GM21360 (cell line): ENCODE data around the gene CADPS.

Source experiments
- ATAC-seq: cut with Tn5 transposase; IDR thresholded peaks from one replicate; pipeline ENCODE4 v1.9.1; 2021; ENCODE audit warnings: mild to moderate bottlenecking, moderate library complexity; ENCODE audit not compliant: unreplicated experiment

The CADPS gene

DNA sequence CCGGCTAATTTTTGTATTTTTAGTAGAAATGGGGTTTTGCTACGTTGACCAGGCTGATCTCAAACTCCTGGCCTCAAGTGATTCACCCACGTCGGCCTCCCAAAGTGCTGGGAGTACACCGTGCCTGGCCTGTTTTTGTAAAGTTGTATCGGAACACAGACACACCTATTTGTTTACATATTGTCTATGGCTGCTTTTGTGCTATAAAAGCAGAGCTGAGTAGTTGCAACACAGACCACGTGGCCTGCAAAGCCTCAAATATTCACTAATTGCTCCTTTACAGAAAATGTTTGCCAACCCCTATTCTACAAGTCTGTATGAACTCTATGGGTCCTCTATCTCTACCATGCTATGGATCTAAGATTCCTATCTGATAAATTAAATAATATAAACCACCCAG is 175.5 kb downstream of the CADPS start:
- no peak for ATAC-seq

DNA sequence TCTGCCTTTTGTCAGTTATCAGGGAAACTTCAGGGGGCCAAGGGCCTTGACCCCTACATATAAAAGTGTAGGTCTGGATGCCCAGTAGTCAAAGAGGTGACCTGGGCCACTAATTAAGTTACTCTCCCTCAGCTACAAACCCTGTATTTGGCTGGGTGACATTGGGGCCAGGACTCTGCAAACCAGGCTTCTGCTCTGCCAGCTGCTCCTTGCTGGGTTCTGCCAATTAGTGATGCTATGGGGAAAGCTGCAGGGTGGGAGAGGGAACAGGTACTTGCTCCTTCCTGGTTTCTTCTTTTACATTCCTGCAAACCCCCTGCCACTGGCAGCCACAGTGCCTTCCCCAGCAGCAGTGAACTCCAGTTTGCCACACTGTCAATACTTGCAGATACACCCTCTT is 179.2 kb downstream of the CADPS start:
- no peak for ATAC-seq

DNA sequence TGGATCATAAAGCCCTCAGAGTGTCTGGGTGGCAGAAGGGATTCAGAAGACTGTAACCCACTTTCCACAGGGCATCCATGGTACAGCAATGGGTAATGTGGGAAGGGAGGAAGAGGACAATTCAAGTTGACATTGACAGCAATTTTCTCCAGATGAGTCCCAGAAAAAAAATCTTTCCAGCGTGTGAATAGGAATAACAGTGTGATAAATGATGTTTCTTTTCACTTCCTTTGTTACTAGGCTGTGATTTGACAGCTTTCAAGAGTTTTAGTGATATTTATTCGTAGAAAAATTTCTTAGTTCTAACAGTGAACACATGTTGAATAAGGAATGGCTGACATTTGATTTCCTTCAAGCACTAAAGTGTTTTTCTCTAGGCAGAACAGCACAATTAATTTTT is 186.4 kb downstream of the CADPS start:
- ATAC-seq: no peak

DNA sequence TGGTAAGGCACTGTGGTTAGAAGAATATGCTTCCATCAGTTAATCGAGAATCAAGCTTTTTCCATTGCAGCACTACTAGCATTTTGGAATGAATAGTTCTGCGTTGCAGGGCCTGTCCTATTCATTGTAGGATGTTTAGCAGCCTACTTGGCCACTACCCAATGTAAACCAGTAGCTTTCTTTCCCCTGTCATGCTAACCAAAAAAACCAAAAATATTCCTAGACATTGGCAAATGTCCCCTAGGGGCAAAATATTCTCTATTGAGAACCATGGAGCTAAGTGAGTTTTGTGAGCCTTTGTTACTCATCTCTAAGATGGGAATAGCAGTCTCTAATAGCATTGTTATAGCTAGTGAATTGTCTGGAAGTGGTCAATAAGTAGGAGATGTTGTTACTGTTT is 187.2 kb downstream of the CADPS start:
- ATAC-seq: no peak

DNA sequence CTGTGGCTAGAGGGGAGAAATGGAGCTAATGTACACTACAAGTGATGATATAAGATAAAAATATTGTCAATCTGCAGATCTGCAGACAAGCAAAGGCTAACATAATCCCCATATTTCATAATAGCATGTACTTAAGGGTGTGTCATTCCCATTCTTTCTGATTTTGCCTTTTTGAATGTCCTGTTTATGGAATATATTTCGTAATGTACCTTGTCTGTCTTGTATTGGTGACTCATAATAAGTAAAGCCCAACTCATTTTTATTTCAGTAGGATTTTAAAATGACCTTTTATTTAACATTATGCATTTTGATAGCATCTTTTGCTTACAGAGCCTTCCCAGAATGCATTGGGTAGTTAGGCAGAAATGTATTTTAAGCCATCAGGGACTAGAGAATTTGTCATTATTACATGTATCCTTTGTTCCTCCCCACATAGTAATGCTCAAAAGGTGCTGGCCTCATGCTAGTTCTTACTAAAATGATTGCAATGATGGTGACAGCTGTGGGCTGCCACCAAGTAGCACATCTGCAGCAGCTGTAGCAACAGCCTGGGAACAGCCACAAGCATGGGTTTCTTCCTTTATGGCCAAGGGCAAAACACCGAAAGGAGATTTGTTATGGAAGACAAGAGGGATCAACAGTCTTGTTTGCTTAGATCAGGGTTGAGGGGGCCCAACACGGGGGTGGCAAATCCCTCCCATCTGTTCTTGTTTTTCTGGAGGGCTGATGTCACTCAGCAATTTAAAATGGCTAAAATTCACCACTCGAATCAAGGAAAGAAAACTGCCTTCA is 188.5 kb downstream of the CADPS start:
- ATAC-seq: no peak

DNA sequence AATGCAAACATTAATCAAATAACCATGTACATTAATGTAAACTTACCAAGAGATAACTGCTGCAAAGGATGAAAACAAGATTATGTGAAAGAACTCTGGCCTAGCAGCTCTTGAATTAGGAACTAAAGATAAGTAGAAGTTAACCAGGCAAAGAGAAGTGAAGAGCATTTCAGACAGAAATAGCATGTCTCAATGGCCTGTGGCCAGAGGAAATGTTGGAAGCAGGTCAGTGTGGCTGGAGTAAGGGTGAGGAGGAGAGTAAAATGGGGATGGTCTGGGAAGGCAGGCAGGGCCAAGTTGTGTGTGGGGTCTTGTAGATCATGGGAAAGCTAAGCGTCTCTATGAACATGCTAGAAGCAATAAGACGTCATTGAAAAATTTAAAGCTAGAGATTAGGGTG is 192.4 kb downstream of the CADPS start:
- ATAC-seq: no peak

DNA sequence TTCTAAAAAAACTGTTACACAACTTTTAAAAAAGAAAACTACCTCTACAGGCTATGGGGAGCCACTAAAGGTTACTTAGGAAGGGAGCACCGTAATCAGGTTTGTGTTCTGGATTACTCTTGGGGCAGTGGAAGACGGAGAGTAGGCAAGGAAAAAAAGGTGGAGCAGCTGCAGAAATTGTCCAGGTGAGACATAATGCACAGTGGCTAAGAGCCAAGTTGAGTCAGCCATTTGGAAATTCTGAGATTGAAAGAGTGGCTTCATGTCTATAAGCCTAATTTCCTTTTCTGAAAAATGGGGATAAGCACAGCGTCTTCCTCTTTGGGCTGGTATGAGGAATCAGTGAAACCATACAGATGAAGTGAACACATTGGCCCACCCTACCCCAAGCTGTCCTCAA is 195.2 kb downstream of the CADPS start:
- ATAC-seq: no peak

DNA sequence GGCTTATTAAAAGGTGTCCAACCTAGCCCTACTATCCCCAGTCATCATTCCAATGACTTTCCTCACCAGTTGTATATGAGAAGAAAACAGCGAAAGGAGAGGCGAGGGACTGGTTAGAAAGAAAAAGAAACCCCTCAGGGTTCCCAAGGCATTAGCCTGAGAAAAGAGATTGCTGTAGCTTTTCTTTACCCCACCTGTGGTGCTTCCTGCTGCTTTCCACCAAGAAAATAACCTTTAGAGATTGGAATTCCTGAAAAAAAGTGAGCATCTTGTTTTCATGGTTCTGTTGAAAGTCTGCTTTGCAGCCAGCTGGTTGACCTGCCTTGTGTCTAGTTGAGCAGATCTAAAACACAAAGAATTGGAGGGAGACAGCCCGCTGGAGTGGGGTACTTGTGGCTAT is 196.4 kb downstream of the CADPS start:
- ATAC-seq: no peak

DNA sequence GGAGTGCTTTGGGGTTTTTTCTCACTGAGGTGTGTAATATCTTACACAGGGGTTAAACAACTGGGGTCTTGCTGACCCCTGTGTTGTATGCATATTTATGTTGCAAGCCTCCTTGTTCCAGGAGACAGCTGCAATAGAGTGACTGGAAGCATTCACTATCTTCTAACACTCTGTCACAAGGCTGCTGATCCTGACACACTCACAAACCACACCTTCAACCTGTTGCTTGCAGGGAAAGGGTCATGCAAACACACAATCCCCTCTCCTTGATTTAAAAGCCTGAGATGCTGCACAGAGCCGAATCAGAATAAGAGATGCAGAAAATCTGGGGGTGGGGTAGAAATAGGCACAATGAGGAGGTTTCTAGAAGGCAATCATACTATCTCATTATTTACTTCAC is 197.3 kb downstream of the CADPS start:
- no peak for ATAC-seq

DNA sequence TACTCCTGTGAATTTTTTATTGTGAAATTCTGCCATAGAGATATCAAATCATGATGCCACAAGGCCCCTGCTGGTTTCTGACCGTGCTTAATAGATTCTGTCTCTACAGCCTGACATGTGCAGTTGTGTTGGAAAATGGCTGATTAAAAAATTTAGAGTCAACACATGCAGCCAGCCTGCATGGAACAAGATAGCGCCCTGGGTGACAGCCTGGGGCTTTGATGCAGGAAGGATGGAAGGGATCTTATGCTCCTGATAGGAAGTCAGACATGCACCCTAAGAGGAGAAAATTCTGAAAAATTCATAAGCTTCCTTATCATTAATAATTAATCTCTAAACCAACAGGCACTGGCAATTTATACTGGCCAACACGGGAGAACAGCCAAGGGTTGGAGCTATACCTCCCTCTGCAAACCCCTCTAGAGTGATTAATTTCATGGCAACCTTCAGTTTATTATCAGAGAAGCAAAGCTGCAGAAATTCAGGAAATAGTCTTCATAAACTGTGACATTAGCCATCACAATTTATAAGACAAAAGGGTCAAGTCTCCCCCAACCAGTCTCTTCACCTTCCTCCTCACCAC is 198.4 kb downstream of the CADPS start:
- ATAC-seq: no peak

DNA sequence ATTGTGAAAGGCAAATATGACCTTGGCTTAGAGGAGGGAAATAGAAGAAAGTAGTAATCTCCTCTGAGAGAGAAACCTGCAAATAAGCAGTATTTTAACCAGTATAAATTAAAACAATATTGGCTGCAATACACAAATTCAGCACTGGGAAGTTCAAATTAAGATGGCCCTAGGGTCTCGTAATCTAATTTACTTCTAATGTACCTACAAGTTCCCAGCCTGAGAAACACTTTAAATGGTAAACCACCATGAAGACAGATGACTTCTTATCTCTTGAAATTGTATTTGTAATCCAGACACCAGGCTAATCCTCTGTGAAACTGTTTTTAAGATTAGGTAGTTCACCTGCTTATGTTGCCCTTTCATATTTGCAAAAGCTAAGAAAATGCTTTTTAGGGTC is 199.7 kb downstream of the CADPS start:
- ATAC-seq: no peak

DNA sequence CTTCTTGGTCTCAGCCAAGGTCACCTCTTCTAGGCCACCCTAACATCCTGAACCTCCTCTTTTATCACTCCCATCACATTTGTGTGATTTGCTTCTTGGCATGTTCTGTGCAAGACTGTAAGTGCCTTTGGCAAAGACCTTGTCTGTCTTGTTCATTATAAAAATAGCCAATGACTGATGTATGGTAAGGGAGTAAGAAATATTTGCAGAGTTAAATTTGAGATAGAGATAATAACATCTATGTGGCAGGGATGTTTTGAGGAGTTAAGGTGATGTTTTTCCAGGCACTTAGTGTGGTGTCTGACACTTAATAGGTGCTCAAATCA is 202.3 kb downstream of the CADPS start:
- no peak for ATAC-seq

DNA sequence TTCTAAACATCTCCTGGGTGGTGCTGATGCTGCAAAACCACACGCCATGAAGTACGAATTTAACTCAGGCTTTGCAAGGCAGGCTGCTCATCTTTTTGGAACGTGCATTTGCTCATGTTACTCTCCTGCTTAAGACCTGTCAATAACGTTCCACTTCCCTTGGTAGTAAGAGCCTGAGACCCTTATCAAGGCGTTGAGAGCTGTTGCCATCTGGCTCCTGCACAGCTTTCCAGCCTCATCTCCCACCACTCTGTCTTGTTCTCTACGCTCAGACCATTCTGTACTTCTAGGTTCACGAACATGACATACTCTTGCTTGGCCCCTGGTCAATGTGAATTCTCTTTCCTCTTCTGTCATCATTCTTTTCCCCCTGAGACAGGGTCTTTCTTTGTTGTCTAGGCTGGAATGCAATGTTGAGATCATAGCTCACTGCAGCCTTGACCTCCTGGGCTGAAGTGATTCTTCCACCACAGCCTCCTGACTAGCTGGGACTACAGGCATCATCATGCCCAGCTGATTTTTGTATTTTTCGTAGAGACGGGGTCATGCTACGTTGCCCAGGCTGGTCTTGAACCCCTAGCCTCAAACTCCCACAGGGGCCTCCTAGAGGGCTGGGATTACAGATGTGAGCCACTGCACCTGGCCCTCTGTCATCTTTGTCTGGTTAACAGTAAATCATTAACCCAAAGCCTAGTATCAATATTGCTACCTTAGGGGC is 202.8 kb downstream of the CADPS start:
- ATAC-seq: no peak

DNA sequence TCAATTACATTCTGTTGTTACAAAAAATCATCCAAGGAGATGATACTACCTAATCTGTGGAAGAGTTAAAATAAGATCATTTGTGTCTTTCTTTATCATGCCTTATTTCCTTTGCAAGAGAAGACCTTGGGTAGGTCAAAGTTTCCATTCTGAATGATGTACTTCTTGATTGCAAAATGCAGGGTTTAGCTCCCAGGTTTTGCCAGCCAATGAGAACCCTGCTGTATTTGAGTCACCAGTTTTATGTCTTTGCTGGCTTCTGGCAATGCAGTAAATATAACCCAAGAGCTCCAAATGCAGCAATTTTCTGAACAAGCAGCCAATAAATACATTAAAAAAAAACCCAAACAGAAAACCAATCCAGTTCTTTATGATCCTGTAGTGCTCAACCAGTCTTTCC is 204.9 kb downstream of the CADPS start:
- no peak for ATAC-seq

DNA sequence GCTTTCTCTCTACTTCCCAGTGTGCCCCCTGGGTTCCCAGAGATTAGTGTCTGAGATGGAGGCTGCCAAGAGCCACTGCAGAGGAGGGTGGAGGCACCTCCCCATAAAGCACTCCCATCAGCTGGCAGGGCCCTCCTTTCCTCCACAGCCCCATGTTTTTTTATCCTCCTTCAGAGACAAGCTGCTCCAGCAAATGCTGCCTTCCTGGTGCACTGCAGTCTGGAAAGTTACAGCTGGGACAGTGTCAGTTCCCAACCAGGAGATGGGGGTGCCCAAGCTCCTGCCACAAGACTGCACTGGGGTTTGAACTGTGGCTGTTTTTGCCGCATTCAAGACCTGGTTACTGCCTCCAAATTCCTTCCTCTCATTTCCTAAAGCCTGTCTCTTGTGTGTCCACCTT is 206.1 kb downstream of the CADPS start:
- ATAC-seq: no peak

DNA sequence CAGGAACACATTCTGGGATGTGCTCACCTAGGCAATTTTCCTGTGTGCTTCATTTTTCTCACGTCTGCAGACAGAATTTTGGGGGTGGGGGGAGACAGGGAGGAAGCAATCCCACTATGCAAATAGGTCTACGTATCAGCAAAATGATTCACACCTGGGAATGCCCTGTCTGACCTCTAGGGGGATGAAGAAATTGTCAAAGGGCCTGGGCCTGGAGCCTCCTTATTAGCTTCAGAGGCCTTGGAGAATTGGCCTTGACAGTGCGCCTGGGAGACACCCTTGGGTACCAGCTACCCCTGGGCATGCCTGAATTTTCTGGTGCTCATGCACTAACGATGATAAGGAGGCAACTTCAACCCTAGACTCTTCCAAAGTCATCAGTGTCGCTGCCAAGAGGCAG is 207.5 kb downstream of the CADPS start:
- ATAC-seq: peak; percentile 62

DNA sequence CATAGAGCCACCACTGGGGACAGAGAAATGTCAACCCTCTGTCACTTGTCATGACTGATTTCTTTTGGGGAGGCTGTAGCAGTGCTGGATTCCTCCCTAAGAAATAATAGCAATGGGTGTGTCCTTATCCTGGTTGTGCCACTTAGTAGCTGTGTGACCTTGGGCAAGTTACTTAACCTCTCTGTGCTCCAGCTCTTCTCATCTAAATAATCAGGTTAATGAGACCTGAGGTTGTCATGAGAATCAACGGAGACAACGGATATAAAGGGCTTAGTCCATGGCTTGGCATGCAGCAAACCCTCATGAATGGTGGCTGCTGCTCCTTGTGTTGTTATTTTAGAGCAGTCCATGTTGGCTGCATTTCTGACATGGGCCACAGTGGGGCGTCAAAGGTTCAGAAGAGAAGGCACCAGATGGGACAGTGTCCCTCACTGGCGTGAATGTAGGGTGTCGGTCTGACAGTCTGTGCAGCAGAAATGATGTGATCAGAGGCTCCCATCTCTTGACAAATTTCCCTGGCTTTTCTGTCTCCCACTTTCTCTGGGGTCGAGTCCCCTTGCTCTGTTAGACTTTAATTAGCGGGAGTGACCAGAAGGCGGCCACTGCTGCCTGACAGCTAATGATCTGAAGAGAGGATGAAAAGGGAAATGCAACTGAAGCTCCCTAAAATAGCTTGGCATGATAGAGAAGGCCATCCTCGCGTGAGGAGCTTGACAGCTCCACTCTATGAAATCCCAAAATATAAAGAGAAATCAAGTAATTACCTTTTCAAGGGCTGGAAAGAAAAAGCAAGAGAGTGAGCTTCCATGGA is 209.4 kb downstream of the CADPS start:
- ATAC-seq: peak; percentile 79

DNA sequence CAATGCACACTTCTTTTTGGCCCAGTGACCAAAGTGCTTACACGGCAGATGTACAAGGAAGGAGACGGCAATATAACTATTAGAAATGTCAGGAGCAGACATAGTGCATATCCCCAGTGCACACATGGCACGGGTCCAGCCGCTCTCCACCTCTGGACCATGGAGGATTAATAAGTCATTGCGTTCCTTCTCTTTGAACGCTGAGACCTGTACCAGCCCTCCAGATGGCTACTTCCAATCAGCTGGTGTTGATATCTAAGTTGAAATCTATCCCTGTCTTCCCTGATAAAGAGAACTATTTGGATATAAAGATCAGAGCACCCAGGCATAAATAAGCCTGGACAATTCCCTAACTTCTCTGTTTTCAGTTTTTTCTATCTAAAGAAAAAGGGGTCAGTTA is 212.5 kb downstream of the CADPS start:
- ATAC-seq: no peak

DNA sequence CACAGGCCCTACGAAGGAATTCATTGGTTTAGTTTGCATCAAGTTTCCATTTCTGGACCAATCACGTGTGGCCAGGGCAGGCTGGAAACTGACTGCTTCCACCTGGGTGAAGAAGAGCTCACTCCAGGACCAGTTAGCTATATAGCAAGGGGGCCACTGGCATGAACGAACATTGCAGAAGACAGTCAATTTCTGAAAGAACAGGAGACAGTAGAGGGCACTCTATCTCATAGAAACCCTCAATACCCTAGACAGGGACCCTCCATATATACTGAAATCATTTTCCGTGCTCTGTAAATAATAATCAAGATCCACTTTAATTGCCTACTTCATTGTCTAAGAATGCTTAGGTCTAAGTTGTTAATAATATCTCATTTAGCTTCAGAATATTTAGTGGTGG is 215.6 kb downstream of the CADPS start:
- no peak for ATAC-seq

DNA sequence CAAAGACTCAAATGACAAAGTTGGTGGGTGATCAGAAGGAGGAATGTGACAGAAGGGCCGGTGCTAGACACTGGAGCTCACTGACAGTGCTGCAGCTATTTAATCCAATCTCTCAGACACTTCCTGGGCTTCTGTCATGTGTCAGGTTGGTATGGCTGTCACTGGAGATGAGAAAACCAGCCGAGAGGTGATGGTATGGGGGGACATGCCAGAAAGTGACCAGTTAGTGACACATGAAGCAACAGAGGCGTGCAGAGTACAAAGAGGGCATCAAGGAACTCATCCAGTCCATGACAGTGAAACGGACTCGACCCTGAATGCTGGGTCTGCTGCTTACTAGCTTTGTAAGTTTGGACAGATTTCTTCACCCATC is 219.5 kb downstream of the CADPS start:
- no peak for ATAC-seq

DNA sequence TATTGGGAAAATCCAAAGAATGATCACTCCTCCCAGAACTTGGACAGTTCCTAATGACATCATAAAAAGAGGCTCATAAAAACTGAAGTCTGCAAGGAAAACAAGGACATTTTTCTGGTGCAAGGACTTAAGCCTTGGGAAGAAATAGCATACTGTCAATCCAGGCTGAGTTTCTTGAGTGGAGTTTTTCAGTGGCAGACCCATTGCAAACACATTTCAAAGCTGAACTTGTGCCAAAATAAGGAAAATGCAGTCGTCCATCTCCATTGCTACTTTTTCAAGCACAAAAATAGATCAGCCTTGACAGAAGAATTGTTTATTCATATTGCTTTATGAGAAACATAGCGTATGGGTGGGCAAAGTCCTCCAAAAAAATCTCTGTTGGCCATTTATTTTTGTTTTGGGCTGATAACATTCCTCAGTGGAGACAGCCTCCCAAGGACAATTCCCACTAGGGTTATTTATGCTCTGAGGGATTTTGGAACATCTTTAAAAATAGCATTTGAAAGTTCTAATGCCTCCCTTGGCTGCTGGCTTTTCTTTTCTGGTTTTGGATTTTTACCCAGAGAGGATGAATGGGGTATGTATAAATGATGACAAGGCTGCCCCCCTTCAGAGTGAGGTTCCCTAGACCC is 220.0 kb downstream of the CADPS start:
- ATAC-seq: no peak
